ENCODE data around the gene CLCF1. TPM values are rescaled to one million over a fixed set of nuclear protein-coding genes. Genes with fewer than 3 reads are reported as not detected.

CLCF1 gene
- total and polyA plus RNA-seq, 10 of the 15 experiments (the other 5 are each of a cell fraction or from before 2014, with no cell fraction given) = 0.16 to 2.1 (median 0.63) TPM; not detected in 1

GRCh38 chr11:67396587-67397389 is 23.4 kb upstream of the CLCF1 start:
- no peaks in the 10 kb centered on the region for H3K9me3 ChIP-seq (replicated peaks; ENCODE audit: control insufficient read depth, insufficient read depth, low read length)
- ATAC-seq (no peak), FAIRE-seq (no peak), DNase-seq (ENCODE audit: low read depth, low spot score) (no peak)
- no peak for TF ChIP-seq FOS (IDR thresholded peaks at IDR 0.05; ENCODE audit: borderline replicate concordance, extremely low read depth, insufficient read length)
- TF ChIP-seq NKRF (conservative IDR thresholded peaks at IDR 0.05) = no peak
- TF ChIP-seq ATF7 (IDR thresholded peaks at IDR 0.05; ENCODE audit: low read depth) = 0 out of 2 replicates have a peak, but pooled peaks have one; percentile 13
- TF ChIP-seq POLR2A (IDR thresholded peaks at IDR 0.05; ENCODE audit: low read depth, low read length) = peak; percentile 70
- TF ChIP-seq POLR2AphosphoS5 (IDR thresholded peaks at IDR 0.05; ENCODE audit: low read length) = 0 out of 2 replicates have a peak, but pooled peaks have one; percentile 5
- no peaks in the 10 kb centered on the region for H3K27me3 ChIP-seq (replicated peaks in 1 of 2; ENCODE audit: control insufficient read depth in 2 of 2, insufficient read depth in 2 of 2, low read length in 1 of 2)
- peak overlapping the region; percentile 64; the same call in 1 of the 2 replicates for H3K4me2 ChIP-seq (ENCODE audit: control insufficient read depth, insufficient read depth)
- intact Hi-C loops (cut with micrococcal nuclease; ENCODE audit: unreplicated experiment) (no loop called here), in situ Hi-C loops (cut with MboI) (no loop called here)
- ChIA-PET POLR2A (interaction anchor here (0.7 kb wide), 1 partner anchor 41 kb away, joined by 4 read pairs; the partner anchor contains the start of gene PTPRCAP), SMC1A (ENCODE audit: uncharacterized antibody, unreplicated experiment) (interaction anchor here (1.1 kb wide), 1 partner anchor 40 kb away, joined by 3 read pairs; no protein-coding TSS in a partner anchor), CTCF (interaction anchor here (0.8 to 1.5 kb wide), 5 partner anchors 16 to 109 kb away, joined by 3 to 5 read pairs (median 3); no protein-coding TSS in a partner anchor), RAD21 (ENCODE audit: unreplicated experiment) (interaction anchor here (0.8 to 1.5 kb wide), 2 partner anchors 71 to 90 kb away, joined by 3 to 4 read pairs; no protein-coding TSS in a partner anchor)
- peaks cover 19% of the 10 kb centered on the region for H3K4me1 ChIP-seq (ENCODE audit: control insufficient read depth, insufficient read depth, low read length)
- H3K27ac ChIP-seq (ENCODE audit: control insufficient read depth, insufficient read depth) = peak overlapping the region; percentile 18; the same call in 1 of the 2 replicates
- WGBS (ENCODE audit: insufficient coverage, insufficient replicate concordance, low lambda C conversion rate, missing lambda C conversion rate) = 41% methylated on average over 13 of the region's 13 CpGs
- no peak overlapping the region for H3K9ac ChIP-seq (ENCODE audit: control insufficient read depth, insufficient read depth, low read length)
- H3K4me3 ChIP-seq = no peak overlapping the region
- peaks cover 23 to 30% of the 10 kb centered on the region in 2 experiments for H3K36me3 ChIP-seq (ENCODE audit: control insufficient read depth in 2 of 2, insufficient read depth in 2 of 2, low read length in 1 of 2)
- no peaks in the 10 kb centered on the region; the same call in 1 of the 2 replicates for H4K20me1 ChIP-seq (ENCODE audit: control insufficient read depth, insufficient read depth)
- H2AFZ ChIP-seq (ENCODE audit: control insufficient read depth, low read depth, low read length) = no peak overlapping the region
- BruUV-seq (replicated peaks) = no TSS peak
- H3K79me2 ChIP-seq (ENCODE audit: control insufficient read depth, insufficient read depth, low read length) = peaks cover 44% of the 10 kb centered on the region
